Right atrium auricular region (tissue), 2 donors: ENCODE measurements around the gene SIT1. TPM values are rescaled to one million over a fixed set of nuclear protein-coding genes. Genes with fewer than 3 reads are reported as not detected.

Experiments used
- DNase-seq: peaks from one replicate; pipeline ENCODE4 v3.0.0-alpha.2; 2019; ENCODE audit warnings: low spot score
- H3K27ac ChIP-seq, 2 donors: fragments of 200-600 bp; sonication (generic); 1 replicate in 1 of 2; 2 replicates in 1 of 2; pipeline ENCODE4 v1.5.1; 2016 to 2019
- H3K27me3 ChIP-seq, 2 donors: fragments of 200-600 bp; sonication (generic); one replicate each; pipeline versions ENCODE4 v1.5.1 to v1.6.0; 2017 to 2019
- H3K36me3 ChIP-seq: fragments of 200-600 bp; sonication (generic); one replicate; pipeline ENCODE4 v1.5.1; 2016
- H3K4me1 ChIP-seq, 2 donors: fragments of 200-600 bp; sonication (generic); one replicate each; pipeline versions ENCODE4 v1.5.1 to v1.6.0; 2017 to 2019
- H3K4me3 ChIP-seq, 2 donors: fragments of 200-600 bp; sonication (generic); 1 replicate in 1 of 2; 2 replicates in 1 of 2; pipeline ENCODE4 v1.5.1; 2017 to 2019; ENCODE audit warnings: mild to moderate bottlenecking in 1 of 2, moderate library complexity in 1 of 2
- H3K9me3 ChIP-seq, 2 donors: fragments of 200-600 bp; sonication (generic); one replicate each; pipeline ENCODE4 v1.5.1; 2019
- microRNA-seq, 2 donors: library from miRNA; unstranded; fragments of <30 nt; microRNA quantifications; one replicate each; pipeline ENCODE4, GENCODE V29; 2016 to 2017; ENCODE audit warnings: borderline number of aligned reads in 2 of 2, borderline replicate concordance in 1 of 2
- total RNA-seq, 2 donors: library from RNA; depleted of rRNA; stranded (reverse); fragments of >200 nt; gene quantifications; one replicate each; pipeline ENCODE4 v1.1.0, GENCODE V29; 2016
- TF ChIP-seq, protein P1 (sequence below), 2 donors: fragments of 200-600 bp; sonication (generic); IDR thresholded peaks; one replicate each; pipeline ENCODE4 v1.5.1; 2019; ENCODE audit warnings: antibody characterized with exemption in 2 of 2

The SIT1 gene
- total RNA-seq, 2 donors from 2014 or later = 0.55 TPM; not detected in 1

DNA sequence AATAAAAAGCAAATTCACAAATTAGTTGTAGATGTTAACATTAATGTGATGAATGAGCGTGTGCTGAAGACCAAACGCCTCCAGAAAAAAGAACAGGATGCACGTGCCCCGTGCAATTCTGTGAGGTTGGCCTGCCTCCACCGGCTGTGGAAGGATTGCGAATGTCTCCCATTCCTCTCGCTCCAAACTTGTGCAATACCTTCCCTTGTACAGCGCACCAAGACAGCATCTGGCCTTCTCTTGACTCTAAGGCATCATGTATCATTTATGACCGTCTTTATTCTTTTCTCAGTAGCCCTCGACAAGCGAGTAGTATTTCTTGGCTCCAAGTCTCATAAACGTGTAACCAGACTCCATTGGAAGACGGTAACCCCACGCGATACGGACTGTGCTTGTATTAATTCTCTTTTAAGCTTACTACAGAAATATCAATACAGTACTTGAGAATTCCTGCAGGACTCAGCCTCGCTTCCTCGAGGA is 47.2 kb downstream of the SIT1 start:
- peak overlapping the region; percentile 83 to 98 for H3K27ac ChIP-seq
- TF ChIP-seq, protein P1, sequence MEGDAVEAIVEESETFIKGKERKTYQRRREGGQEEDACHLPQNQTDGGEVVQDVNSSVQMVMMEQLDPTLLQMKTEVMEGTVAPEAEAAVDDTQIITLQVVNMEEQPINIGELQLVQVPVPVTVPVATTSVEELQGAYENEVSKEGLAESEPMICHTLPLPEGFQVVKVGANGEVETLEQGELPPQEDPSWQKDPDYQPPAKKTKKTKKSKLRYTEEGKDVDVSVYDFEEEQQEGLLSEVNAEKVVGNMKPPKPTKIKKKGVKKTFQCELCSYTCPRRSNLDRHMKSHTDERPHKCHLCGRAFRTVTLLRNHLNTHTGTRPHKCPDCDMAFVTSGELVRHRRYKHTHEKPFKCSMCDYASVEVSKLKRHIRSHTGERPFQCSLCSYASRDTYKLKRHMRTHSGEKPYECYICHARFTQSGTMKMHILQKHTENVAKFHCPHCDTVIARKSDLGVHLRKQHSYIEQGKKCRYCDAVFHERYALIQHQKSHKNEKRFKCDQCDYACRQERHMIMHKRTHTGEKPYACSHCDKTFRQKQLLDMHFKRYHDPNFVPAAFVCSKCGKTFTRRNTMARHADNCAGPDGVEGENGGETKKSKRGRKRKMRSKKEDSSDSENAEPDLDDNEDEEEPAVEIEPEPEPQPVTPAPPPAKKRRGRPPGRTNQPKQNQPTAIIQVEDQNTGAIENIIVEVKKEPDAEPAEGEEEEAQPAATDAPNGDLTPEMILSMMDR (IDR thresholded peaks at IDR 0.05) = no peak

DNA sequence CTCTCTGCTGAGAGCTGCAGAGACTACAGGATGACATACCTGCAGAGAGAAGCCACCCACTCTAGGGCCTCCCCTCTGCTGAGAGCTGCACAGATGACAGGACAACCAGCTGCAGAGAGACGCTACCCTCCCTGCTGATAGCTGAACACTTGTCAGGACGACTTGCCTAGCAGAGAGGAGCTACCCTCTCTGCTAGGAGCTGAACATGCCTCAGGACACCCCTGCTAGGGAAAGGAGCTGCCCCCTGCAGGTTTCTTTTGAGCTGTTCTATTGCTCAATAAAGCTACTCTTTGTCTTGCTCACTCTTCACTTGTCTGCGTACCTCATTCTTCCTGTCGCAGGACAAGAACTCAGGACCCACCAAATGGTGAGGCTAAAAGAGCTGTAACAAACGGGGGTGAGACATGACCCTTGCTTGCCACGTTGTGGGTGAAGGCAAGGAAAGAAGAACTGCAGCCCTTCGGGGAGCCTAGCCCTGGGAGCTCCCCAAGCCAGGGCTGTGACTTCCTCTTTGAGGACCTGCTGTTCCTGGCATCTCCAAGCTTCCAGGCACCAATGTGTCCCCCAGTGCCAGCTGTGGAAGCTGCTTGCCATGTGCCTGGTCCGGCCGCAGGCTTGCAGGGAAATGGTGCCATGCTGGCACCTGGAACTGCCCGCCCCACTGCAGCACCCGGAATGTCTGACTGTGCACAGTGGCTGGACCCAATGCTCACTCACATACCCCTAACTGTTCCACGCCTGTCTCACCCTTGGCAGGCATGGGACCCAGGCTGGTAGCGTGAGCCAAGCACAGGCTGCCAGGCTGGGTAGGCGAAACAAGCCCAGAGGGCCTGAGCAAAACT is 50.7 kb downstream of the SIT1 start:
- Histone ChIP-seq H3K9me3 (no peaks in the 10 kb centered on the region), H3K27ac (no peak overlapping the region), H3K27me3 (no peaks in the 10 kb centered on the region), H3K4me1 (peaks cover 0 to 10% of the 10 kb centered on the region in 2 donors), H3K4me3 (no peak overlapping the region), H3K36me3 (no peaks in the 10 kb centered on the region)
- no peak for DNase-seq
- TF ChIP-seq, protein P1 (IDR thresholded peaks at IDR 0.05) = no peak

More for the DNA sequence above, 47.2 kb downstream of the SIT1 start:
- peak overlapping the region; percentile 23 to 46 for H3K4me3 ChIP-seq
- no peaks in the 10 kb centered on the region for H3K27me3 ChIP-seq
- DNase-seq = peak; percentile 91
- peaks cover 13% of the 10 kb centered on the region for H3K36me3 ChIP-seq
- H3K4me1 ChIP-seq = peaks cover 0 to 26% of the 10 kb centered on the region in 2 donors
- H3K9me3 ChIP-seq = no peaks in the 10 kb centered on the region

Small RNA genes lying within 50 kb of the gene (microRNA-seq; reads per million reads assigned to microRNA genes)
- 0.71 to 1.4 reads per million in 2 donors for gene MIR4667

Other genes starting within 250 kb of the SIT1 start
- 10 to 100 TPM; 33.0 to 49.1 TPM for gene RUSC2, start 160.8 kb downstream of the SIT1 start, total RNA-seq
- 10 to 100 TPM; 16.5 to 28.0 TPM for gene TESK1, start 45.7 kb downstream of the SIT1 start, total RNA-seq
- gene CD72, start 32.5 kb downstream of the SIT1 start, total RNA-seq = 1 to 10 TPM in 1 of 2 donors, under 1 TPM in 1; 0.79 to 1.3 TPM
- 100 to 1,000 TPM in 1 of 2 donors, not detected in 1; 431 TPM for gene RMRP, start 7.1 kb upstream of the SIT1 start, total RNA-seq
- 10 to 100 TPM; 38.5 to 64.3 TPM for gene CCDC107, start 7.4 kb upstream of the SIT1 start, total RNA-seq
- gene ARHGEF39, start 14.3 kb upstream of the SIT1 start, total RNA-seq = under 1 TPM in 1 of 2 donors, not detected in 1; 0.44 TPM
- 1 to 10 TPM; 5.5 to 5.9 TPM for gene CA9, start 23.0 kb upstream of the SIT1 start, total RNA-seq
- 100 to 1,000 TPM; 599 to 915 TPM for gene TPM2, start 39.0 kb upstream of the SIT1 start, total RNA-seq
- gene TLN1, start 81.3 kb upstream of the SIT1 start, total RNA-seq = 100 to 1,000 TPM; 273 to 370 TPM
- 10 to 100 TPM; 34.6 to 48.5 TPM for gene CREB3, start 81.7 kb upstream of the SIT1 start, total RNA-seq
- 10 to 100 TPM; 64.1 to 76.3 TPM for gene GBA2, start 98.3 kb upstream of the SIT1 start, total RNA-seq
- 10 to 100 TPM; 21.3 to 25.7 TPM for gene RGP1, start 98.4 kb upstream of the SIT1 start, total RNA-seq
- gene MSMP, start 103.3 kb upstream of the SIT1 start, total RNA-seq = not detected
- 10 to 100 TPM; 17.7 to 27.2 TPM for gene NPR2, start 140.7 kb upstream of the SIT1 start, total RNA-seq
- gene SPAG8, start 161.3 kb upstream of the SIT1 start, total RNA-seq = 1 to 10 TPM; 1.6 to 4.1 TPM
- 10 to 100 TPM; 31.3 to 35.0 TPM for gene HINT2, start 164.1 kb upstream of the SIT1 start, total RNA-seq
- gene FAM221B, start 177.8 kb upstream of the SIT1 start, total RNA-seq = not detected
- gene TMEM8B, start 178.3 kb upstream of the SIT1 start, total RNA-seq = 10 to 100 TPM; 10.3 TPM
- not detected for gene OR13J1, start 219.5 kb upstream of the SIT1 start, total RNA-seq